Right lobe of liver (tissue), 4 donors: ENCODE measurements around the gene ERFL.

Experiments used
- CTCF ChIP-seq, 4 donors: fragments of 200-600 bp in 3 of 4; fragments of 450-650 bp in 1 of 4; IDR thresholded peaks; one replicate each; pipeline versions ENCODE4 v1.5.1 to v1.8.0; 2016 to 2022; ENCODE audit warnings: antibody characterized with exemption in 4 of 4, mild to moderate bottlenecking in 2 of 4
- POLR2A ChIP-seq: fragments of 450-650 bp; IDR thresholded peaks from one replicate; pipeline ENCODE4 v1.6.1; 2017; ENCODE audit warnings: antibody characterized with exemption, mild to moderate bottlenecking
- donor health status: DM: no; HTN: no; CAD: no.
- donor health status: DM: no; HTN: no; CAD: no.
- donor health status: DM: no; HTN: yes; CAD: no.

- TF ChIP-seq POLR2A (no peak), CTCF (IDR thresholded peaks at IDR 0.05) (no peak)
Measured at GRCh38 chr19:41908724-41909464, 19.4 kb downstream of the ERFL start.
